ENCODE data around the gene BRPF1. TPM values are rescaled to one million over a fixed set of nuclear protein-coding genes. Genes with fewer than 3 reads are reported as not detected.

Gene BRPF1
- total RNA-seq, 3 donors from 2014 or later, result 14.3 to 23.7 (median 15.6) TPM

DNA sequence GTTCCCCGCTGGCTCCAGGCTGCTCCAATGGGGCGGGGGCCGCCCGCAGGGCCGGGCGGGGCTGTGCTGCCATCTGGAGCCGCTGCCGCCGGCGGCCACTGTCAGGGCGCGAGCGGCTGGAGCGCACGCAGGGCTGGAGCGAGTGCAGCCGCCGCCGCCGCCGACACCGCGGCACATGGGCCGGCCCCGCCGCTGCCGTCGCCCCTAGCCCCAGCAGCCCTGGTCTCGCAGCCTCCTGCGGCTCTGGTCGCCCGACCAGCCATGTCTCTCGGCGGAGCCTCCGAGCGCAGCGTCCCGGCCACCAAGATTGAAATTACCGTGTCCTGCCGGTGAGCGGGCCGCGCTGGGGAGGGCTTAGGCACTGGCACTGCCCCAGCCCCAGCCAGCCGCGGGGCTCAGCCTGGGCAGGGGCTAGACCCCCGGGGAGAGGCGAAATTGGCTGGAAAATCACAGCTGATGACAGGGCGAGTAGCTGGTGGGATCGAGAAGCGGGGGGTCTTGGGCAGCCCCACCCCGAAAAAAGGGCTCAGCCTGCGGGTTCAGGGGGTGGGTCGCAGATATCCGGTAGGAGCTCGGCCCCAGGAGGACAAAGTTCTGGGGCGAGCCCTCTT is 27.7 kb upstream of the BRPF1 start, which contains the start of gene CPNE9:
CPNE9 (plus strand) TSS at position 98 of the 611 bp plus-strand sequence; CDS start at position 262, 164 bp downstream.
- Histone ChIP-seq H3K4me3 (no peak within 1 kb of the TSS), H3K9me3 (no peaks in the 10 kb centered on the region), H3K36me3 (ENCODE audit: low read depth) (no peaks in the 10 kb centered on the region), H3K4me1 (ENCODE audit: low read depth) (peaks cover 11% of the 10 kb centered on the region)
- ATAC-seq, result peak; percentile 57
- TF ChIP-seq, protein P1, sequence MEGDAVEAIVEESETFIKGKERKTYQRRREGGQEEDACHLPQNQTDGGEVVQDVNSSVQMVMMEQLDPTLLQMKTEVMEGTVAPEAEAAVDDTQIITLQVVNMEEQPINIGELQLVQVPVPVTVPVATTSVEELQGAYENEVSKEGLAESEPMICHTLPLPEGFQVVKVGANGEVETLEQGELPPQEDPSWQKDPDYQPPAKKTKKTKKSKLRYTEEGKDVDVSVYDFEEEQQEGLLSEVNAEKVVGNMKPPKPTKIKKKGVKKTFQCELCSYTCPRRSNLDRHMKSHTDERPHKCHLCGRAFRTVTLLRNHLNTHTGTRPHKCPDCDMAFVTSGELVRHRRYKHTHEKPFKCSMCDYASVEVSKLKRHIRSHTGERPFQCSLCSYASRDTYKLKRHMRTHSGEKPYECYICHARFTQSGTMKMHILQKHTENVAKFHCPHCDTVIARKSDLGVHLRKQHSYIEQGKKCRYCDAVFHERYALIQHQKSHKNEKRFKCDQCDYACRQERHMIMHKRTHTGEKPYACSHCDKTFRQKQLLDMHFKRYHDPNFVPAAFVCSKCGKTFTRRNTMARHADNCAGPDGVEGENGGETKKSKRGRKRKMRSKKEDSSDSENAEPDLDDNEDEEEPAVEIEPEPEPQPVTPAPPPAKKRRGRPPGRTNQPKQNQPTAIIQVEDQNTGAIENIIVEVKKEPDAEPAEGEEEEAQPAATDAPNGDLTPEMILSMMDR (IDR thresholded peaks at IDR 0.05), result no peak
- no peak for DNase-seq
- intact Hi-C loops (cut with DNase I, micrococcal nuclease), result no loop called here

DNA sequence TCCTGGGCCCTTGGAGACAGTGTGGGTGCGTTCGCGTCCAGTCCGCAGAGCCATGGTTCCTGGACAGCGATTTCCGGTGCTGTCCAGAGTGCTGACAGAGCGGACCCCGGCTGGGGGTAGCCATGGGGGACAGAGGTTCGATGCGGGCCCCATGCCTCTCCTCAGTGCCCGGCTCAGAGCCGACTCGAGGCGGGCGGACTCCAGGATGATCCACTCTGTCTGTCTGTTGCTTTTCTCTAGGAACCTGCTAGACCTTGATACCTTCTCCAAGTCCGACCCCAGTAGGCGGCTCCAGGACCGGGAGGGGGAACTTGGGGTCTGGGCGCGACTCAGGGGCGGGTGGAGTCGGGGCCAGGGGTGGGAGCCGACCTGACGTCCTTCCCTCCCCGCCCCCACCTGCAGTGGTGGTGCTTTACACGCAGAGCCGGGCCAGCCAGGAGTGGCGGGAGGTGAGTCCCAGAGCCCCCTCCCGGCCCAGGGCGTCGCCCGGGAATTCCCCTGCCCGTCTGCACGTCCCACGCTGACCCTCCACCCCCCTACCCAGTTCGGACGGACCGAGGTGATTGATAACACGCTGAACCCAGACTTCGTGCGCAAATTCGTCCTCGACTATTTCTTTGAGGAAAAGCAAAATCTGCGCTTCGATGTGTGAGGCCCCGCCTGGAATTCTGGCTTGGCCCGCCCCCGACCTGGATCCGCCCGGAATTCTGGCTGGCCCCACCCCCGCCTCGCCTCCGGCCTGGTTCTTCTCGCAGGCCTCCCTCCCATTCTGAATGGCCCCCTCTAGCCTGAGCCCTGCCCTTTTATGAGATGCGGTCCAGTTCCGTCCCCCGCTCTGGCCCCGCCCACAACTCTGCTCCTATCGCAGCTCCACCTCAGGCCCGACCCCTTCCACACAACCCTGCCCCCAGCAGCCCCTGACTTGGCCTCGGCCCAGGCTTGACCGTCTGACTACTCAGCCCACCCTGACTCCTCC is 26.9 kb upstream of the BRPF1 start:
- intact Hi-C loops (cut with DNase I, micrococcal nuclease), result no loop called here
- TF ChIP-seq, protein P1 (IDR thresholded peaks at IDR 0.05), result no peak
- ATAC-seq (peak; percentile 77), DNase-seq (peak in 2 of 3 donors; percentile 41 to 63)
- Histone ChIP-seq H3K4me3 (no peak overlapping the region), H3K4me1 (ENCODE audit: low read depth) (peaks cover 11% of the 10 kb centered on the region), H3K36me3 (ENCODE audit: low read depth) (no peaks in the 10 kb centered on the region), H3K9me3 (no peaks in the 10 kb centered on the region)

DNA sequence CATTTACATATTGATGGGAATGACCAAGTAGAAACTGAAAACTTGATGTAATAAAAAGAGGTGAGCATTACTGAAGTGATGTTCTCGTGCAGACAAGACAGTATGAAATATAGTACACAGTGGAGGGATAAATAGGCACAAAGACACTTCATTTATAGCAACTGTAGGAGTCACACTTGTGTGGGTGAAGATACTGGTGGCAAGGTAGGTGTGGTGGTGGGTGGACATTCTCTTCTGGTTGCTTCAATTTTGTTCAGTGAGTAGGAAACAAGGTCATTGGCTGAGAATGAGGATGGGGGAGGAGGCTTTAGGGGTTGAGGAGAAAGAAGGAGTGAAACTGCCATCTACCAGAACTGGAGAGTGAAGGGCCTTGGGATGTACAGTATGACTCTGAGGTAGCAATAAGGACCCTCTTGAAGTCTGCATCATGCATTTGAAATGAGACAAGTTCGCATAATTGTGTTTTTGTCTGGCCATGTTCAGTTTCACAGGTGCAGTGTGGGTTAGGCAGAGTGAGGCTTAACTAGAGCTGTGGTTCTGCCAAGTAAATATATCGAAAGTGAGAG is 21.3 kb upstream of the BRPF1 start:
- ATAC-seq (no peak), DNase-seq (no peak)
- intact Hi-C loops (cut with DNase I, micrococcal nuclease), result no loop called here
- TF ChIP-seq, protein P1 (IDR thresholded peaks at IDR 0.05), result no peak
- Histone ChIP-seq H3K4me1 (ENCODE audit: low read depth) (no peaks in the 10 kb centered on the region), H3K4me3 (no peak overlapping the region), H3K9me3 (no peaks in the 10 kb centered on the region), H3K36me3 (ENCODE audit: low read depth) (no peaks in the 10 kb centered on the region)

DNA sequence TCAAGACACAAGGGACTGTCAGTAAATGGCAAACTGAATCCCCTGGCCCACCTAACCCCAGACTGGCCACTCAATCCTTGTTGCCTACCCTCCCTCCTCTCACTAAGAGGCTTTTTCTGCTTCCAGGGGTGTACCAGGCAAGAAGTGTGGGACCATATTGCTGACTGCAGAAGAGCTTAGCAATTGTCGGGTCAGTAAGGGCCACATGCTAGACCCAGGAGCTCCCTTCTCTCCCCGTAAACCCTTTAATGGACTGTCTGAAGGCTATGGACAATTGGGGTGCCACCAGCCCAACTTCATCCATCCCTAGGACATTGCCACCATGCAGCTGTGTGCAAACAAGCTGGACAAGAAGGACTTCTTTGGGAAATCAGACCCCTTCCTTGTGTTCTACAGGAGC is 19.1 kb upstream of the BRPF1 start:
- H3K9me3 ChIP-seq, result no peaks in the 10 kb centered on the region
- no peak overlapping the region for H3K4me3 ChIP-seq
- TF ChIP-seq, protein P1 (IDR thresholded peaks at IDR 0.05), result no peak
- ATAC-seq (no peak), DNase-seq (no peak)
- H3K36me3 ChIP-seq (ENCODE audit: low read depth), result no peaks in the 10 kb centered on the region
- no peaks in the 10 kb centered on the region for H3K4me1 ChIP-seq (ENCODE audit: low read depth)
- intact Hi-C loops (cut with DNase I, micrococcal nuclease), result no loop called here

DNA sequence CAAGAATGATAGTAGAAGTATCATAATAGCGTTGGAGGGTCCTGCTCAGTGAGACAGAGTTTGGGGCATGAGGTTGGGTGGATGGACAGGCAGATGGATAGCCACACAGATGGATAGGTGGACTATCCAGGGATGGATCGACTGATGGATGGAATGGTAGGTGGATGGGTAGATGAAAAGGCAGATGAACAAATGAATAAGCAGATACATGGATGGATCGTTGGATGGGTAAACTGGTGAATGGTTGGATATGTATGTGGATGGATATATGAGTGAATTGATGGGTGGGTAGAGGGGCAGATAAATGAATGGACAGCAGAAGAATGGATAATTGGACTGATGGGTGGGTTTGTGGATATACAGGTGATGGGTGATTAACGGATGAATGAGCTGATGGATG is 18.4 kb upstream of the BRPF1 start:
- H3K4me3 ChIP-seq, result no peak overlapping the region
- no peaks in the 10 kb centered on the region for H3K36me3 ChIP-seq (ENCODE audit: low read depth)
- ATAC-seq, result no peak
- H3K9me3 ChIP-seq, result no peaks in the 10 kb centered on the region
- intact Hi-C loops (cut with DNase I, micrococcal nuclease), result no loop called here
- DNase-seq, result no peak
- H3K4me1 ChIP-seq (ENCODE audit: low read depth), result no peaks in the 10 kb centered on the region
- TF ChIP-seq, protein P1 (IDR thresholded peaks at IDR 0.05), result no peak
